HG03460 (cell line): ENCODE measurements around the gene OPCML.

ENCODE experiments used
- ATAC-seq: cut with Tn5 transposase; IDR thresholded peaks from one replicate; pipeline ENCODE4 v1.9.1; 2021; ENCODE audit not compliant: unreplicated experiment

OPCML gene

DNA sequence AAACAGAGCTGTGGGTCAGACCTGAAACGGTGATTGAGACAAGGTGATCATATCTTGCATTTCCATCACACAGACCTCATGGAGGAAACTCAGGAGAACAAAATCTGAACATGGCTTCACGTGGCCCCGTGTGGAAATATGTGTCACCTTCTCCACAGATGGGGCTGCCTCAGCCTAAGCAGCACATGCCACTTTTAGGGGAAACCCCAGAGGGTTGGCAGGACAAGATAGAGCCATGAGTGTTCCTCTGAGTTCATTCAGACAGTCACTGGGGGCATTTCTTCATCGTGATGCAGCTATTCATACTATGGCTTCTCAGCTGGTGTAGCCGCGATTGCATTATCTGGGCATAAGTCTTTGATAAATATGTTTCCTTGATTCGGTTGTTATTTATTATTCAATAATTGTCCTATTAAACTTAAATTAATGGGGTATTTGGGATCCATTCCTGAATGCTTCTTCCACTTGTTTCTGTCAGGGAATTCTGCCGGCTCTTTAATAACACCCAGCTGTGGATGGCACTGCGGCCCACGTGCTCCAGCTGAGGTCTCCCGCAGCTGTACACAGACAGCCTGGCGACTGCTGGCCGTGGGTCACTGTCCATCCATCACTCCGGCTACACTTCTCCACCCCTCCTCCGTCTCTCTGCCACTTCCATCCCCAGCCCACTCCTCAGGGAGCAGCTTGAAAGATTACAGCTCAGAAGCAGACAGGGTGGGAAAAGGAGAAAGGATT is 485.1 kb downstream of the OPCML start:
- no peak for ATAC-seq

DNA sequence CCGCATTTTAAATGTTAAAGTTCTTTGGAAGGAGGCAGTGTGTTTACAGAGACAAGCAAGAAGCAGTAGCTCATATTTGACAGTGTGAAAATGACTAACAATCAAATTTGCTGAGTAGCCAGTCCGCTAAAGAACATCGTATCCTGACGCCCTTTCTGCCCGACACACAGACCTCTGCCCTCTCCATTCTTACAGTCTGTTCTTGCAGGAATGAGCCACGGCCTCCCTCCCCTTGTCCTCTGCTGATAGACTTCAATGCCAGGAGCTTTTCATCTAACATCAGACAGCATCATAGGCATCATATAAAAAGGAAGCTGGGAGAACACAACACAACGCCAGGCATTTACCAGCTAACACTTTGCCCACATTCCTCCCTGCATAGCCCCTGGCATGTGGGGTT is 486.0 kb downstream of the OPCML start:
- ATAC-seq: no peak

DNA sequence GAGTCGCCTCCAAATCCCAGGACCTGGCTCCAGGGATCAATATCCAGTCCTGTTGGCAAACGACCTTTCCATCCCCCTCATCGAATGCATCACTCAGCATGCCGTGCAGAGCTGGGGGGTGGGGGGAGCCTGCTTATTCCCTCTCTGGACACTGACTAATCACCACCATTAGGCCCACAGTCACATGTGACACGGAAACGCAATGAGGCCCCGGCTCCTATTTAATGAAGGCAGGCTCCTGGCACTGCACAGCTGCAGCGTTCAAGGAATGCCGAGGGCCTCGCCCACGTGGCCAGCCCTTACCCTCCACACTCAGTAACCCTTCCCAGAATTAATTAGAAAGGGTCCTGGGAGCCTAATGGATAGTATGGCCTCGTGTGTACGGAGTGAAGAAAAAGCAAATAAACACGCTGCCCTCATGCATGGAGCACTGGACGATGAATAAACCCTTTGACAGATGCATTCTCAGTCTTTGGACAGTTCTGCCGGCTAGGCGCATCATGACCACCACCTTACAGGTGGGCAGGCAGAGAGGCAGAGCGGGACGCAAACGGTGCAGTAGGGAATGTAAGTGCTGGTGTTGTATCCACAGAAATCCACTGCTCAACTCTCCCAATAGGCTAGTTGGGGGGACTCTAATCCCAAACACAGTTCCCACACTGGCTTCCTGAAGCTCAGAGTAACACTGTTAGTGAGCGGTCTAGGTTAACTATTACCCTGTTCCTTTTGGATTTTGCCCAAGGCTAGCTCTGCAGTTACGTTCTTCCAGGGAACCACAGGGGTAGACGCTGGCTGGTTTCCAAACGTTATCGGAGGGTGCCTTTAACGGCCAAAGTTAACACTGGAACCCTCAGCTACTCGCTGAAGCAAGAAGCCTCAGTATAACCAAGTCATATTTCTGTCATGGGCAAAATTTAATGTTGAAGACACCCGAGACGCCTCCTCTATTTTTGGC is 490.1 kb downstream of the OPCML start:
- no peak for ATAC-seq

DNA sequence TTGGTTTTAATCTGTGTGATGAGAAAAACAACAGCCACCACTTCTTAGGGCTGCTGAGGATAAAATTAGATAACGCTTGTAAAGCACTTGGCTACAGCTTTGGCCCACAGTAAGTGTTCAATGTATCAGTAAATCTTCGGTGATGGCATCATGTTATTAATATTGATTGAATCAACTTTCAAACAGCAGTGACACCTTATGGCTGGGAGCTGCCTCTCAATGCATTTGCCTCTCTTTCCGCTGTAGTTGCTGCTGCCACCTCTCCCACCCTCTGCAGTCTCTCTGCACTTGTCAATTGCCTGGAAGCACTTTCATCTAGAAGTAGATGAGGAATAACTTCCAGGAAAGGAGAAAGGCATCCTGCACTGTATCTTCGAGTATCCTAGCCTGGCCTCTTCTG is 491.1 kb downstream of the OPCML start:
- no peak for ATAC-seq

DNA sequence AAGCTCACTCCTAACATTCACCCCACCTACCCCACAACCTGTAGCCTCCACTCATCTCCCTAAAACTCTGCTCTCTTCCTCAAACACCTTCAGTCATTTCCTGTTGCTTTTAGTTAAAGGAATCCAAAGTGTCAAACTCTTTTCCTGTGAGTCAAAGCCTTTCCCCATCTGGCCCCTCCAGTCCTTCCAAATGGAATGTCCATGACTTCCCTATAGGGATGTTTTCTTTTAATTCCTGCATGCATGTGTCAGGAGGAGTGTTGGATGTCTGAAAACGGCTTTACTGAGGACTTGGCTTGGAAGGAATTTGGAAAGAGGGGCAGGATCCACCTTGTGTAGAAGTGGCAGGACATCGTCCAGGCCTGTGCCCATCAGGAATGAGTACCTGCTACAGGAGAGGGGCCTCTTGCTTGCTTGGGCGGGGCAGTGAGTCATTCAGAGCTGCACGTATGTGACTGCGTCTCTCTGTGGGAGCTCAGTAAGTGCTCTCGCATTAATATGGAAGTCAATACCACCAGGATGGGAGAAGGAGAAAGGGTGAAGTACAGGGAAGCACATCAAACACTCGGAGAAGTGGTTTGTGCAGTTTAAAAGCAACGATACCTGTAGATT is 491.9 kb downstream of the OPCML start:
- ATAC-seq: no peak

DNA sequence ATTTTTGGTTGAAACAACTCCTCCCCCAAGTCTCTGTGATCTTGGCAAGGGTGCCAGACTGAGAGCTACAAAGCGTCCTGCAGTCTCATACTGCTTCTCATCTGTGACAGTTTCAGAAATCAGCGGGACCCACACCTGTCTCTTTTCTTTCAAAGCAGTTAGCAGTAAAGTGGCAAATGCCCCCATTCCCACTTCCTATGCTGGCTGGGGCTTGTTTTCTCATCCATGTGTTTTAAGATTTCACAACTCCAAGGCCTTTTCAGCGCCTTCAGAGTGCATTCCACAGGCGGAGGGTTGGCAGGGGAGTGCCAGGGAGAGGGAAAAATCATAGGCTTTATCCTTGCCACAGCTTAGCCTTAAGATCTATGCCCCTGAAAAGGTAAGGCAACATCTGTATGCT is 493.5 kb downstream of the OPCML start:
- ATAC-seq: no peak

DNA sequence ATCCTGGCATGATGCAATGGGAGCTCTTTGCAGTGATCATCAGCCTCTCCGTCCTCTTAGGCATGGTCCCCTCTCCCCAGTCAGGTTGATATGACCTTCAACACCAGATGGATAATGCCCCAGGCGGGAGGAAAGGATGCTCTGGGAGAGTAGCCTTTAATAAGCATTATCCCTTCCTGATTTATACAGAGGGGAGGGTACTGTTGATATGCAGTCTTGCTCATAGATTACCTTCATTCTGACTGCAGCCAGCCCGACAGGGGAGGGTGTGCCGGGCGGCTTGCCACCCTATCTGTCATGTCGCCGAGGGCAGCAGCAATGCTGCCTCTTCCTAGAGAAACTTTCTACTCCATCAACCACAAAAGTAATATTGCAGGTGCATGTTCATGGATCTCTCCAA is 497.4 kb downstream of the OPCML start:
- ATAC-seq: no peak

DNA sequence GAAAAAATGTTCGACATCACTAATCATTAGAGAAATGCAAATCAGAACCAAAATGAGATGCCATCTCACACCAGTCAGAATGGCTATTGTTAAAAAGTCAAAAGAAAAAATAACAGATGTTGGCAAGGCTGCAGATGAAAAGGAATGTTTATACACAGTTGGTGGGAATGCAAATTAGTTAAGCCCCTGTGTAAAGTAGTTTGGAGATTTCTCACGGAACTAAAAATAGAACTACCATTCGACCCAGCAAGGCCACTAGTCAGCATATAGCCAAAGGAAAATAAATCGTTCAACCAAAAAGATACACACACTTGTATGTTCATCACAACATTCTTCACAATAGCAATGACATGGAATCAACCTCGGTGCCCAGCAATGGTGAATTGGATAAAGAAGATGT is 503.2 kb downstream of the OPCML start:
- no peak for ATAC-seq

DNA sequence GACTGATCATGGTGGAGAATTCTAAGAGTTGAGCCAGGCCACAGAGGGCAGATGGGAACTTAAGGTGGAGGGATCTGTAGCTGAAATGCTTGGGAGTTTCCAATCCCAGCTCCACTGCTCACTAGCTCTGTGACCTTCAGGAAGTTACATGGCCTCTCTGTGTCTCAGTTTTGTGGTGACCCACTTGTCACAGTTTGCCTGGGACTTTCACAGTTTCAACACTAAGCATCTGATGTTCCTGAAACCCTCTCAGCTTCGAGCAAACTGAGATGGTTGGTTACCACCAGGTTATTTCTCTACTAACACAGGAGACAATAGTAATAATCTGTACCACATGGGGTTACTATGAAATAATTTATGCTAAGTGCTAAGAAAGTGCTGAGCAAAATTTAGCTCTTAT is 505.3 kb downstream of the OPCML start:
- no peak for ATAC-seq

DNA sequence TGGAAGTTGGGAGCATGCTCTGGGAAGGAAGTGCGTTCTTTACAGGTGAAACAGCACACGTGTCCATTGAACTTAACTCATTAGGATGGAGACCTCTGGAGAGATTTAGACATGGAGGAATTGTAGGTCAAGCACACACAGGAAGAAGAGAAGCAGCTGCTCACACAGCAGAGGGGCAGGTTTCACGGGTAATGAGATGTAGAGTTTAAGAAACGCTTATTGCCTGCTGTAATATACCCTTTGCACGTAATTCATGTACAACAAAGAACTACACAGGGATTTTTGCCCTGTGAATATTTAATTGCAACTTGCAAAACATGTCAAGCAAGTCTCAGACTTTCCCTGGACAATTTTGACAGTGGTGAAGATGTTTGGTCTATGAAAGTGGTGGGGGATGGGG is 508.0 kb downstream of the OPCML start:
- no peak for ATAC-seq

DNA sequence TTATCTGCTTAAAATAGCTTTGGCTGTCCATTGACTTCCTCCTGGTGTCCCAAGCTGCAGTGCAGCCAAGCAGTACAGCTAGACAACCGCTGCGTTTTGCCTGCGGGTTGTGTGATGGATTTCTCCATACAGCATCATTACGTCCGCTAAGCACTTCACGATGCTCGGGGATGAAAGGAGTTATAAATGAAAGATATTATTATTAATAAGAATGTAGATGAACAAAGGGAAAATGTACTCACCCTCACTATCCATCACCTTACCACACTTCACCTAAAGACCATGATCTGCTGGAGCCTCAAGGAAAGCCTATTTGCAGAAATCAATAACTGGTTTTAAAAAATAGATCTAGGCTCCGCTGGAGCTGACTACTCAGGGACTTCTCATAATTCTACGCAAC is 509.1 kb downstream of the OPCML start:
- ATAC-seq: no peak

DNA sequence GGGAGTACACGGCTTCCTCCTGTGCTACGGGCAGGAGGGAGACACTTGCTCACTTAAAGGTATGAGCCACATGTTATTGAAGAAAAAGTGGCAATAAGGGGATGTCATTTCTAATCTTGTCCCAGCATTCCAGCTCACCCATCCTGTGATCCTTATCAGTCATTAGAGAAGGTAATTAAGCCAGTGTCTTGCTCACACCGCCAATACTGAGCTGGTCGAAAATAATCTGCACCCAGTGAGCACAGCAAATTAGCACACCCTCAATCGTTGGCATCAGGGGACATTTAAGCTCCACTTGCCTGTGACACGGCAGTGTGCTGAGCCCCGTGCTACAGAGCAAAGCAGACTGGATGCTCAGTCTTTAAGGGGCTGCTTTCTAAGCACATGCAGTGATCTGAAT is 510.7 kb downstream of the OPCML start:
- no peak for ATAC-seq

DNA sequence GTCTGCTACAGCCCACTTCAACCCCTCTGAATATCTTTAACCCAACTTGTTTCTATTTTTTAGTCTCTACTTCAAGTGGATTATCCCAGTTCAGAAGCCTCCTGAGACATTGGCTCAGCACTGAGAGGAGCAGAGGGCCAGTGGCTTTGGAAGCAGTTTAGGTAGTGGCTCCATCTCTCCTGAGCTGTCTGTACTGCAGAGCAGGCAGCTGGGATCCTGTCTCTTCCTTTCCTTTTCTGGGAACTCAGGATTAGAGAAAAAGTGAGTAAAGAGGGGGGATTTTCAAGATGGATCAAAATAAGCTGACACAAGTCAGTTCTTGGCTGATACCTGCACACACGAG is 512.0 kb downstream of the OPCML start:
- ATAC-seq: no peak

DNA sequence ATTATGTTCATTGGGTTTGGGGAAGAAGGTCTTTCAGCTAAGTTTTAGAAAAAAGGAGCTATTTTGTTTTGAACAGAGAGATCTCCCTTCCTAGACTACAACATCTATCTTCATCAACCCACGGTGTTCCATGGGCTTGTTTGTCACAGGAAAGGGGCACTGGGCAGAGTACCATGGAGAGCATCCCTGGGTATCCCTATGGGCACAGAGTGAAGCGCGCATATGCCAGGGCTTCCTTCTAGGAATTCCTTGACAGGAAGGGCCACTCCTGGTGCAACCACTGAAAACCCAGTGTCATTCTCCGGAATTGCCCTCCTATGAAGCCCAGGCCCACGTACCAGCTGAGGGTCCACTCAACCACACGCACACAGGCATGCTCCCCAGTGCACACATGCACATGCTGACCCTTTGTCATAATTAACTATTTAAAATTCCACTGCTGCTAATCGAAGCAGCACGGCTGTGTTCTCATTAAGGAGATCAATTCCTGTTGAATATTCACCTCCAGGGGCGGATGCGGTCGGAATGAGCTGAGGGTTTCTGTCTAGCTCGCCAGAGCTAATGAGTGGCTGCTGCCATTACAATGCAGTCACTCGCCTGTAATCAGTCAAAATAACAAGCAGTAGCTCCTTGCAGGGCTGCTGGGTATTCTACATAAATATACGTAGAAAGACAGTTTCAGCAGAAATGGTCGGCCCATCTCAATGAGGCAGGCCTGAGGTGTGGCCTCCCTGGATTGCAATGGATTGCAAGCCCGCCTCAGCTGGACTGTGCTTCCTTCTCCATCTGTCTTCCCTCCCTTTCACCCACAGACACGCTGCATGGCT is 512.5 kb downstream of the OPCML start:
- no peak for ATAC-seq

DNA sequence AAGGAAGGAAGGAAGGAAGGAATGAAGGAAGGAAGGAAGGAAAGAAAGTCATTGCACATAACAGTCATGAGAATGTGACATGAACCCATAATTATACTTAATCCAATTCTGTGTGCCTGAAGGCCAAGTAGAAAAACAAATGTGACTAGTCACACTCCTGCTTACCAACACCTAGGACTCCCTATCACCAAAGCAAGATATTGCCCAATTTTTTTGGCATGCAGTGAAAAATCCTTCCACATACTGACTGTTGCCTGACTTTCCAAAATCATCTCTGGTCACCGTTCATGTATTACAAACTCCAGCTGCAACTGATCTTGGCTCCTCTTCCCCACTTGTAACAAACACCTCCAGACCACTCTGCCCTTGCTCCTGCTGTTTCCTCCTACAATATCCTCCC is 516.8 kb downstream of the OPCML start:
- ATAC-seq: no peak

DNA sequence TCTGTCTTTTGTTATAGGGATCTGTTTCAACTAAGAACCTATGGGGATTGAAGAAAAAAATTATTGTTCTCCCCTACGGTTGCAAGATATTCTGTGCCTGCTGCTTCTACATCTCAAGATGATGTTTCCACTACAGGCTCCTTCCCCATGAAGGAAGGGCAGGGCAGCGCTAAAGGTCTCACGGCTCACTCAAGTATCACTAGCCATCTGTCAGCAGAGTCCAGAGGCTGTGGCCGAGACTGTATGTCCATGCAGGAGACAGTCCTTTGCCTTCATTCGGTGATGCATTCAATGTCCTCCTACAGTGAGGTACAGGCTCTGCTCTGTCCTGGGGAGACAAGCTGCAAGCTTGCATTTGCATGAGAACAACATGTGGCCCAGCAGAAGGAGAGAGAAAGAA is 518.0 kb downstream of the OPCML start:
- no peak for ATAC-seq

DNA sequence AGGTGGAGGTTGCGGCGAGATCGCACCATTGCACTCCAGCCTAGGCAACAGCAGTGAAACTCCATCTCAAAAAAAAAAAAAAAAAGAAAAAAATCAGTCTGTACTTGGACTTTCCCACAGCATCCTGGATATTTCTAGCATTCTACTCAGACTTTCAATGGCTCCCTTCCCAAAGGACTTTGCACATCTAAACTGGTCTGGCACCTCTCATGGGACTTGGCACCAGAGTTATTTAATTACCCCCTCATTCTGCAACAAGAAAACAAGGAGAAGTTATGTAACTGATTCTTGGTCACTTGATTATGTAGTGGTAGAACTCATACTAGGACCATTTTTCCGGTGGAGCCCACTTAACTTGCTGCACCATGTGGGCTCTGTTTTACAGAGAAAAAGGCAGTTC is 519.5 kb downstream of the OPCML start:
- ATAC-seq: no peak

DNA sequence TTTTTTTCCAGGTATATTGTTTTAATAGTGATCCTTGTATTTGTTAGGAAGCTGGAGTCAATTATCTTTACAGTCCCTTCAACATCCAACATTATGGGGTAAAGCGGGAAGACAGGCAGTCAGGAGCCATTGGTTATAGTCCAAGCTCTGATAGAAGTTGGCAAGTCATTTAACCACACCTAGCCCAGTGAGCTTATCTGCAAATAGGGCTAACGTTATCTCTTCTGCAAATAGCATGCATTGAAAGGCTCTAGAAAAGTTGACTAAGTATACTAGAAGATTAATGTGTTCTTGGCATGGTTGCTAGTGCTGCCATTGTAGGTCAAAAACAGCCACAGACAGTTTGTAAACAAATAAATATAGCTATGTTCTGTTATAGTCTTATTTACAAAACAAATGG is 520.7 kb downstream of the OPCML start:
- ATAC-seq: no peak

DNA sequence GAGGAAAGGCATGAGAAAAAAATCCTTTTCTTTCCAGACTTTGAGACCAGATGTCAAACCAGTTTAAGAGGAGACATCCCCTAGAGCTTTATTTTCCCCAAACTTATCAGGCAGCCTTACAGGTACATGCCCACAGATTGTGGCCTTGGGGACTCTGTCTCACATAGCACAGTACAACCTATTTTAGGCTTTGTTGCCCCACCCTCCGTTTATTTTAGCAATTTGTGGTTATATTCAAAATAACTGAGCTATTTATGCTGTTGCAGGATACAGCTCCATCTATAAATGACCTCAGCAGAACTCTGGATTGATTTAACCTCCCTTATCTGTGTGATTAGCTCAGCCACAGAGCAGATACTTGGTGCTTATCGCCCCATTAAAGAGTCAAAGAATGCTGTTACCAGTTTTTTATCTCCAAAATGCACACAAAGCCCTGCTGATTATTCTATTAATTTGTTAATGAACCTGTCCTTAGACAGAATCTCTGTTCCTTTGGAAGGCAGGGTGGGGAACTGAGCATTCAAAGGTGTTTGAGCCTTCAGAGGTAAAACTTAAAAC is 525.2 kb downstream of the OPCML start:
- no peak for ATAC-seq

DNA sequence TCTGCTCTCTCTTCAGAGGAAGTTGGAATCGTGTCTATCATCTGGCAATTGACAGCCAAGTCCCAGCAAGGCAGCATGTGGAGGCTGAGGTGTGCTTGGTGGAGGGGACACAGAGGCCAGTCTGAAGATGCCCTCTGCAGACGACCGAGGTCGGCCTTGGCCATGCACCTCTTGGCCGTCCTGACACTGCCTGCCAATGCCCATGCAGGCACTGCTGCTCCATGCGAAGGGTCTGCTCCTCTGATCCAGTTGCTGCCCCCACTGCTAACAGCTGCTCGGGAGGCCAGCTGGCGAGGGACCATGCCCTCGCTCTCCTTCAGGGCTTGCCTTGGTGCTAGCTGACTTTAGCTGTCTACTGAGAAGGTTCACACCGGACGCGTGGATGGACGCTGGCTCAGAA is 527.9 kb downstream of the OPCML start:
- ATAC-seq: no peak

DNA sequence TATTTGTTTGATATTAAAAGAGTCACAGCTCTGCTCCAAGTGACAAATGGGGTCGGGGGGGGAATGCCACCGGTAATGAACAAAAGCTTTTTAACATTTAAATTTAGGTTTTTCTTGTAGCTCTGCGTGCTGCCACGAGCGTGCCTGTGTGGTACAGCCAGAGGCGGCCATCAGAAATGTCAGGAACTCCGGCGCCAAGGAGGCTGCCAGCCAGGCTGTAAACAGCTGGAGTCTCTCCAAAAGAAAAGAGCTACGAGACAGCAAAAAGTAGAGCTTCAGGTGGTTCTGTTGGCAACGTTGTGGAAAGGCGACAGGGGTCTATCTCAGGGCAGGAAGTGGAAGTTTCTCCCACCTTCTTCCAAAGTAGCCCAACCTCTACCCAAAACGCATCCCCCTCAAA is 532.8 kb downstream of the OPCML start:
- no peak for ATAC-seq
